ENCODE results near the gene CEP70.
"Not testable (repeated sequence)": the region's sequence is repeated elsewhere in the genome, so short reads cannot be mapped to it uniquely, and the experiment has no call there.

- TF ChIP-seq, protein P1, sequence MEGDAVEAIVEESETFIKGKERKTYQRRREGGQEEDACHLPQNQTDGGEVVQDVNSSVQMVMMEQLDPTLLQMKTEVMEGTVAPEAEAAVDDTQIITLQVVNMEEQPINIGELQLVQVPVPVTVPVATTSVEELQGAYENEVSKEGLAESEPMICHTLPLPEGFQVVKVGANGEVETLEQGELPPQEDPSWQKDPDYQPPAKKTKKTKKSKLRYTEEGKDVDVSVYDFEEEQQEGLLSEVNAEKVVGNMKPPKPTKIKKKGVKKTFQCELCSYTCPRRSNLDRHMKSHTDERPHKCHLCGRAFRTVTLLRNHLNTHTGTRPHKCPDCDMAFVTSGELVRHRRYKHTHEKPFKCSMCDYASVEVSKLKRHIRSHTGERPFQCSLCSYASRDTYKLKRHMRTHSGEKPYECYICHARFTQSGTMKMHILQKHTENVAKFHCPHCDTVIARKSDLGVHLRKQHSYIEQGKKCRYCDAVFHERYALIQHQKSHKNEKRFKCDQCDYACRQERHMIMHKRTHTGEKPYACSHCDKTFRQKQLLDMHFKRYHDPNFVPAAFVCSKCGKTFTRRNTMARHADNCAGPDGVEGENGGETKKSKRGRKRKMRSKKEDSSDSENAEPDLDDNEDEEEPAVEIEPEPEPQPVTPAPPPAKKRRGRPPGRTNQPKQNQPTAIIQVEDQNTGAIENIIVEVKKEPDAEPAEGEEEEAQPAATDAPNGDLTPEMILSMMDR (IDR thresholded peaks at IDR 0.05): not testable (repeated sequence)
- not testable (repeated sequence) for TF ChIP-seq SIN3A (IDR thresholded peaks at IDR 0.05; ENCODE audit: borderline replicate concordance, insufficient read depth, low read depth, low read length); REST (IDR thresholded peaks at IDR 0.05; ENCODE audit: insufficient read depth in 1 of 2, low read depth in 2 of 2, low read length in 1 of 2)
Measured at GRCh38 chr3:138566293-138566692, 27.8 kb downstream of the CEP70 start.
